Fibroblast of lung (primary cell): Measurements from ENCODE around the gene PCSK6. TPM values are rescaled to one million over a fixed set of nuclear protein-coding genes. Genes with fewer than 3 reads are reported as not detected.

Experiments used
- DNase-seq, 2 donors: peaks; one replicate each; pipeline versions ENCODE4 v3.0.0 to v3.0.0-alpha.2; 2010; ENCODE audit warnings: low read depth in 2 of 2
- H2AFZ ChIP-seq: 2 replicates; pipeline ENCODE4 v1.5.1; 2012; ENCODE audit warnings: low read length, control low read depth, inconsistent platforms
- H3K27ac ChIP-seq: 2 replicates; pipeline ENCODE4 v1.5.1; 2011; ENCODE audit warnings: low read length, control low read depth; ENCODE audit not compliant: insufficient read depth
- H3K27me3 ChIP-seq: 2 replicates; pipeline ENCODE4 v1.5.1; 2011; ENCODE audit warnings: mild to moderate bottlenecking, low read length; ENCODE audit not compliant: control insufficient read depth, insufficient read depth
- H3K36me3 ChIP-seq: 2 replicates; pipeline ENCODE4 v1.5.1; 2011; ENCODE audit warnings: low read length; ENCODE audit not compliant: control insufficient read depth, insufficient read depth
- H3K4me1 ChIP-seq: 2 replicates; pipeline ENCODE4 v1.5.1; 2011; ENCODE audit warnings: low read length; ENCODE audit not compliant: control insufficient read depth, insufficient read depth; ENCODE audit errors: extremely low read depth
- H3K4me2 ChIP-seq: 2 replicates; pipeline ENCODE4 v1.5.1; 2011; ENCODE audit warnings: low read length, control low read depth; ENCODE audit not compliant: insufficient read depth; ENCODE audit errors: extremely low read depth
- H3K4me3 ChIP-seq, 4 experiments: fragments of 200-600 bp in 1 of 4; sonication (generic) in 1 of 4; replicated peaks in 1 of 4; 2 replicates each; pipeline ENCODE4 v1.5.1; 2011 to 2016; ENCODE audit warnings: low read length in 4 of 4, low read depth in 3 of 4, mild to moderate bottlenecking in 3 of 4, control low read depth in 2 of 4, inconsistent platforms in 1 of 4, mixed read lengths in 1 of 4; ENCODE audit not compliant: insufficient read depth in 1 of 4; ENCODE audit errors: control extremely low read depth in 1 of 4
- H3K79me2 ChIP-seq: 2 replicates; pipeline ENCODE4 v1.5.1; 2012; ENCODE audit warnings: mild to moderate bottlenecking, low read length, inconsistent platforms; ENCODE audit not compliant: control insufficient read depth, insufficient read depth
- H3K9ac ChIP-seq: 2 replicates; pipeline ENCODE4 v1.5.1; 2011; ENCODE audit warnings: mild to moderate bottlenecking, low read length, control low read depth; ENCODE audit not compliant: insufficient read depth
- H3K9me3 ChIP-seq: 2 replicates; pipeline ENCODE4 v1.5.1; 2012; ENCODE audit warnings: low read depth, low read length; ENCODE audit not compliant: control insufficient read depth, insufficient read depth
- H4K20me1 ChIP-seq: 2 replicates; pipeline ENCODE4 v1.5.1; 2011; ENCODE audit warnings: low read length; ENCODE audit not compliant: control insufficient read depth, insufficient read depth; ENCODE audit errors: extremely low read depth
- EZH2 ChIP-seq: IDR thresholded peaks from 2 replicates; pipeline ENCODE4 v1.5.1; 2012; ENCODE audit warnings: low read length, control low read depth, mild to moderate bottlenecking; ENCODE audit errors: missing control alignments
- polyA plus RNA-seq, 2 donors: library from polyadenylated mRNA; depleted of rRNA in 1 of 2; stranded (reverse) in 1 of 2; unstranded in 1 of 2; fragments of >200 nt; gene quantifications; 2 replicates each; pipeline ENCODE4 v1.2.1, GENCODE V29; 2011 to 2012; ENCODE audit warnings: missing spikeins in 1 of 2
- total RNA-seq: library from RNA; depleted of rRNA; stranded (reverse); fragments of >200 nt; gene quantifications from 2 replicates; pipeline ENCODE4 v1.2.1, GENCODE V29; 2014
- TF ChIP-seq, protein P1 (sequence below), 2 donors: IDR thresholded peaks in 1 of 2; conservative IDR thresholded peaks in 1 of 2; 1 replicate in 1 of 2; 2 replicates in 1 of 2; pipeline ENCODE4 v1.5.1; 2011 to 2012; ENCODE audit warnings: low read length in 2 of 2, control low read depth in 1 of 2, inconsistent platforms in 1 of 2, low read depth in 1 of 2, mild to moderate bottlenecking in 1 of 2

PCSK6 gene
- total and polyA plus RNA-seq, 2 donors (not counting 1 experiment from before 2014, with no cell fraction given): 0.02 to 0.83 TPM

DNA sequence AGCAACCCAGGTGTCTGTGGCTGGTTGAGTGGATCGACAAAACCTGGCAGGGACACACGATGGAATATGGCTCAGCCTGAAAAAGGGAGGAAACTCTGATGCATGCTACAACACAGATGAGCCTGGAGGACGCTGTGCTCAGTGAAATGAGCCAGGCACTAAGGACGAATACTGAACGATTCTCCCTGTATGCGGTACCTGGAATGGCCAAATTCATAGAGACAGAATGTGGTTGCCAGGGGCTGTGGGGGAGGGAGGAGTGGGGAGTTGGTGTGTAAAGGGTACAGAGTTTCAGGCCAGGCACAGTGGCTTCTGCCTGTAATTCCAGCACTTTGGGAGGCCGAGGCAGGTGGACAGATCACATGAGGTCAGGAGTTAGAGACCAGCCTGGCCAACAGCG is 35.1 kb downstream of the PCSK6 start:
- Histone ChIP-seq H3K27me3 (no peaks in the 10 kb centered on the region), H2AFZ (no peak overlapping the region), H3K36me3 (no peaks in the 10 kb centered on the region), H3K4me3 (no peak overlapping the region), H3K27ac (no peak overlapping the region), H4K20me1 (no peaks in the 10 kb centered on the region), H3K4me1 (peaks cover 2% of the 10 kb centered on the region), H3K79me2 (no peaks in the 10 kb centered on the region), H3K9ac (no peak overlapping the region), H3K4me2 (no peak overlapping the region), H3K9me3 (no peaks in the 10 kb centered on the region)
- no peak for DNase-seq
- no peak for TF ChIP-seq EZH2
- TF ChIP-seq, protein P1, sequence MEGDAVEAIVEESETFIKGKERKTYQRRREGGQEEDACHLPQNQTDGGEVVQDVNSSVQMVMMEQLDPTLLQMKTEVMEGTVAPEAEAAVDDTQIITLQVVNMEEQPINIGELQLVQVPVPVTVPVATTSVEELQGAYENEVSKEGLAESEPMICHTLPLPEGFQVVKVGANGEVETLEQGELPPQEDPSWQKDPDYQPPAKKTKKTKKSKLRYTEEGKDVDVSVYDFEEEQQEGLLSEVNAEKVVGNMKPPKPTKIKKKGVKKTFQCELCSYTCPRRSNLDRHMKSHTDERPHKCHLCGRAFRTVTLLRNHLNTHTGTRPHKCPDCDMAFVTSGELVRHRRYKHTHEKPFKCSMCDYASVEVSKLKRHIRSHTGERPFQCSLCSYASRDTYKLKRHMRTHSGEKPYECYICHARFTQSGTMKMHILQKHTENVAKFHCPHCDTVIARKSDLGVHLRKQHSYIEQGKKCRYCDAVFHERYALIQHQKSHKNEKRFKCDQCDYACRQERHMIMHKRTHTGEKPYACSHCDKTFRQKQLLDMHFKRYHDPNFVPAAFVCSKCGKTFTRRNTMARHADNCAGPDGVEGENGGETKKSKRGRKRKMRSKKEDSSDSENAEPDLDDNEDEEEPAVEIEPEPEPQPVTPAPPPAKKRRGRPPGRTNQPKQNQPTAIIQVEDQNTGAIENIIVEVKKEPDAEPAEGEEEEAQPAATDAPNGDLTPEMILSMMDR (conservative IDR thresholded peaks at IDR 0.05 in 1 of 2, IDR thresholded peaks at IDR 0.05 in 1 of 2; ENCODE audit: low read depth in 1 of 2, low read length in 2 of 2): no peak

DNA sequence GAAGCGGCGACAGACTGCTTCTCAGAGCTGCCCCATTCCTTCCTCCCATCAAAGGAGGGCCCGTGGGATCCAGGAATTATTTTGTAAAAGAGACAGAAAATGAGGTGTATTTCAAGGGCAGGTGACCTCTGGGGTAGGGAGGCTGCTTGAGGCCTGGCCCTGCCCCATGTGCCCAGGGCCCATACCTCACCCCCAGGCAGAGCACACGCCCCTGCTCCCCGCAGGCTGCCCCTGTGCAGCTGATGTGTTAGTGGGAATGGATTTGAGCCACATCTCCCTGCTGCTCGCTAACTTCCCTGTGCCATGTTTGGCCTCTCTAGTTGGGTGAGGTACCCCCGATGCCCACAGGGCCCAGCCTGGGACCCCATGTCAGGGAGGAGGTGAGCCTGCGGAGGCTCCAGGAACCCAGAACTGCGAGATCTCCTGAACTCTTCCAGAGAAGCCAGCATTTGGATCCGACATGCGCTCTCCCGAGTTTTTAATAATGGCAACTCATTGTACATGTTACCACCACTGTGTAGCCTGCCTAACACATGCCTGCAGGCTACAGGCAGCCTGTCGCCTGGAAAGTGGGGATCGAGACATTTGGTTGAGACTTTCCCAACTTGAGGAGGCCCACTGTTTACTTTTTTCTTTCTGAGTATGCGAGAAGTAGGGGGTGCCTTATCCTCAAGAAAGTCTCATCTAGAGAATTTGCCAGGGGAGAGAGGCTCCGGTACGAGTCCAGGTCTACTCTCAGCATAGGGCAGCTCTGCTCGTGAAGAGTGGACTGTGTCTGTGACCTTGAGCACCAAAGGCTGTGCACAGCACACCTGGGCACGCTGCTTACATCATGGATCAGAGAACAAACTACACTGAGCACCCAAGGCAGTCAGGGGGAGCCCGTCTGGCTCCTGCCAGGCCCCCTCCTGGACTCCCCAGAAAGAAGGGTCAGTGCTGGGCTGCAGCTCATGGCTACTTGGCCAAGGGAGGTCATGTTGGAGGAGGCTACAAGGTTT is 36.1 kb downstream of the PCSK6 start:
- no peak overlapping the region for H2AFZ ChIP-seq
- H3K27me3 ChIP-seq: no peaks in the 10 kb centered on the region
- TF ChIP-seq EZH2: no peak
- TF ChIP-seq, protein P1 (conservative IDR thresholded peaks at IDR 0.05 in 1 of 2, IDR thresholded peaks at IDR 0.05 in 1 of 2; ENCODE audit: low read depth in 1 of 2, low read length in 2 of 2): no peak
- H3K9ac ChIP-seq: no peak overlapping the region
- no peaks in the 10 kb centered on the region for H3K79me2 ChIP-seq
- no peak overlapping the region for H3K27ac ChIP-seq
- peaks cover 2% of the 10 kb centered on the region for H3K4me1 ChIP-seq
- H3K36me3 ChIP-seq: no peaks in the 10 kb centered on the region
- no peak overlapping the region for H3K4me3 ChIP-seq
- DNase-seq: no peak
- H3K9me3 ChIP-seq: no peaks in the 10 kb centered on the region
- no peak overlapping the region for H3K4me2 ChIP-seq
- H4K20me1 ChIP-seq: no peaks in the 10 kb centered on the region

DNA sequence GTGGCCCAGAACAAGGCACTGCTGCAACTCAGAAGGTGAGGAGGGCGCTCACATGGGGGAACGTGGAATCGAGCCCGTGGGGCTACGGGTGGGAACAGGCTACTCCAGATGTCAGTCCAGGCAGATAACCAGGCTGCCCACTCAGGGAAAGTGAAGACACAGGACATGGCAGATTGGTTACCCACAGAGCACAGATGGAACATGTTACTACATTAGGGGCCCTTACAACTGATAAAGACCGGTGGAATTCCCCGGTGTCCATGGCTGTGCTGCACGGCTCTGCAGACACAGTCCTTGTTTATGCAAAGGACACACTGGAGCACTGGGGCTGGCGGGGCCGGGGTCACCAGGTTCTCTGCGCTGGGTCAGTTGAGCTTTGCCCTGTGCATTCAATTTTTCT is 36.9 kb downstream of the PCSK6 start:
- no peak for DNase-seq
- TF ChIP-seq, protein P1 (conservative IDR thresholded peaks at IDR 0.05 in 1 of 2, IDR thresholded peaks at IDR 0.05 in 1 of 2; ENCODE audit: low read depth in 1 of 2, low read length in 2 of 2): no peak
- no peak for TF ChIP-seq EZH2
- Histone ChIP-seq H3K9me3 (no peaks in the 10 kb centered on the region), H3K27me3 (no peaks in the 10 kb centered on the region), H3K27ac (no peak overlapping the region), H2AFZ (no peak overlapping the region), H3K4me1 (peaks cover 2% of the 10 kb centered on the region), H3K36me3 (no peaks in the 10 kb centered on the region), H3K4me2 (no peak overlapping the region), H4K20me1 (no peaks in the 10 kb centered on the region), H3K79me2 (no peaks in the 10 kb centered on the region), H3K9ac (no peak overlapping the region), H3K4me3 (no peak overlapping the region)
